OCI-LY7 (cell line): ENCODE data around the gene CD28. TPM values are rescaled to one million over a fixed set of nuclear protein-coding genes. Genes with fewer than 3 reads are reported as not detected.

Source experiments
- BruUV-seq: library from RNA; stranded (reverse); fragments of 400-500 nt; replicated peaks from 2 replicates; lab custom pipeline; 2021; lab: Mats Ljungman, UMichigan
- CTCF ChIA-PET: fragments of 300-600 bp; sonication (Branson Sonifier 250); formaldehyde crosslinking; loops from one replicate; lab custom pipeline; 2022; ENCODE audit warnings: antibody characterized with exemption; ENCODE audit not compliant: unreplicated experiment; lab: Charles Lee
- POLR2A ChIA-PET: fragments of 300-600 bp; sonication (Branson Sonifier 250); formaldehyde crosslinking; loops from one replicate; lab custom pipeline; 2022; ENCODE audit warnings: antibody characterized with exemption; lab: Charles Lee
- DNase-seq: peaks from one replicate; pipeline ENCODE4 v3.0.0-alpha.2; 2015; ENCODE audit warnings: low spot score
- H2AFZ ChIP-seq: fragments of 200-600 bp; sonication (generic), shearing (Covaris generic); 2 replicates; pipeline ENCODE4 v1.6.1; 2014; ENCODE audit warnings: mild to moderate bottlenecking, antibody characterized with exemption, low read length, moderate library complexity
- H3K27ac ChIP-seq: fragments of 200-600 bp; sonication (generic); 2 replicates; pipeline ENCODE4 v1.5.1; 2014; ENCODE audit warnings: mixed run types, low read depth, mild to moderate bottlenecking, moderate library complexity, low read length, inconsistent platforms; ENCODE audit not compliant: poor library complexity, severe bottlenecking
- H3K36me3 ChIP-seq: fragments of 200-600 bp; sonication (generic); 2 replicates; pipeline ENCODE4 v1.6.1; 2014; ENCODE audit warnings: mild to moderate bottlenecking, antibody characterized with exemption, low read length, moderate library complexity, mixed read lengths; ENCODE audit not compliant: insufficient read depth
- H3K4me1 ChIP-seq: fragments of 200-600 bp; sonication (generic); 2 replicates; pipeline ENCODE4 v1.5.1; 2014; ENCODE audit warnings: mild to moderate bottlenecking, low read length; ENCODE audit not compliant: insufficient read depth, poor library complexity, severe bottlenecking
- H3K4me2 ChIP-seq: fragments of 200-600 bp; sonication (generic); 2 replicates; pipeline ENCODE4 v1.6.1; 2014; ENCODE audit warnings: mild to moderate bottlenecking, low read length
- H3K4me3 ChIP-seq: fragments of 200-600 bp; sonication (generic); 2 replicates; pipeline ENCODE4 v1.5.1; 2014; ENCODE audit warnings: mild to moderate bottlenecking, low read depth, low read length; ENCODE audit not compliant: poor library complexity, severe bottlenecking
- H3K79me2 ChIP-seq: fragments of 200-600 bp; sonication (generic); 2 replicates; pipeline ENCODE4 v1.6.1; 2016; ENCODE audit warnings: low read depth, mild to moderate bottlenecking, low read length, moderate library complexity, mixed read lengths; ENCODE audit not compliant: insufficient read depth
- H3K9me2 ChIP-seq: fragments of 200-600 bp; sonication (generic); 2 replicates; pipeline ENCODE4 v1.6.1; 2016; ENCODE audit warnings: mild to moderate bottlenecking, low read length, mixed read lengths; ENCODE audit not compliant: insufficient read depth
- H3K9me3 ChIP-seq: fragments of 200-600 bp; sonication (generic); 2 replicates; pipeline ENCODE4 v1.6.1; 2014; ENCODE audit warnings: mild to moderate bottlenecking, mixed run types, low read length, mixed read lengths
- H4K20me1 ChIP-seq: fragments of 200-600 bp; sonication (generic); 2 replicates; pipeline ENCODE4 v1.6.1; 2014; ENCODE audit warnings: mild to moderate bottlenecking, antibody characterized with exemption, low read length, moderate library complexity, mixed read lengths; ENCODE audit not compliant: insufficient read depth
- CTCF ChIP-seq: fragments of 200-600 bp; sonication (generic); conservative IDR thresholded peaks from 2 replicates; pipeline ENCODE4 v1.5.1; 2014; ENCODE audit warnings: mild to moderate bottlenecking, antibody characterized with exemption, low read length, moderate library complexity, mixed read lengths
- EZH2phosphoT487 ChIP-seq: fragments of 200-600 bp; sonication (generic); IDR thresholded peaks from 2 replicates; pipeline ENCODE4 v1.6.1; 2018; ENCODE audit warnings: low read depth, borderline replicate concordance, mild to moderate bottlenecking, mixed run types, antibody characterized with exemption, low read length, moderate library complexity, mixed read lengths
- intact Hi-C: fragments of 100-400 bp; cut with micrococcal nuclease; formaldehyde crosslinking; loops from one replicate; pipeline ENCODE4 v1.10.0; 2022; ENCODE audit not compliant: unreplicated experiment
- total RNA-seq, 2 experiments: library from RNA; depleted of rRNA in 1 of 2; stranded (reverse); fragments of >200 nt in 1 of 2; shearing (Covaris generic) in 1 of 2; gene quantifications; 2 replicates each; pipeline ENCODE4 v1.2.3, GENCODE V29; 2014 to 2022

CD28 gene
- total RNA-seq, 2 experiments from 2014 or later: 0.92 to 44.6 TPM

DNA sequence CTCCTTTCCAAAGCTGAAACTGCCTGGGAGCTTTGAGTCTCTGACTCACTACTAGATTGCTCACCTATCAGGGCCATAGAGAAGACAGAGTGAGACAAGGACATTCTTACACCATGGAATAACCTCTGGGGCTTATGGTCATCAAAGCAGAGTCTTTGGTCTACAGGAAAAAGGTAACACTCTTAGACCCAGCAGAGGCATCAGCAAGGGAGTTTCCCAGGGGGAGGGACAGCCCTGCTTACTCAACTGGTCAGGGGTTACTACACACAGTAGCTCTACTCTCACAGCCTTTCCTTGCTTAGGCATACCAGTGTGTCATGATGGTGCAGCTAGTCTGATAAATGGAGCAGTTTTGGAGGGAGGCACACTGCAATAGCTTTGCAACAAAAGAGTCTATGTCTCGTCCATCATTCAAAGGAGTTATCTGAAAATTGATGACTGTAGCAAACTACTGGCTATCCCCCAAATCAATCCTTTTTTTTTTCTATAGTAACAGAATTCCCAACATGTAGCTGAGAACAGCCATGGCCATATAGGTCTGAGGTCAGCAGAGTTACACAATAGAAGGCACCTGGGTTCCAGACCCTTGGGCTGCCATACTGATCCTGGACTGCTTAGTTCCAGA, 22.4 kb upstream of the CD28 start:
- no peaks in the 10 kb centered on the region for H3K9me3 ChIP-seq
- no TSS peak for BruUV-seq
- H3K4me3 ChIP-seq: no peak overlapping the region
- ChIA-PET CTCF (no interaction called here), POLR2A (interaction anchor here (0.6 kb wide), 1 partner anchor 92 kb away, joined by 3 read pairs; no protein-coding TSS in a partner anchor)
- intact Hi-C loops: loop anchor here (10.0 kb wide), 1 partner anchor 131 kb away; no protein-coding TSS in a partner anchor
- peaks cover 83% of the 10 kb centered on the region for H3K4me1 ChIP-seq
- H3K4me2 ChIP-seq: no peak overlapping the region
- TF ChIP-seq EZH2phosphoT487 (no peak), CTCF (no peak)
- no peak overlapping the region for H3K27ac ChIP-seq
- H3K9me2 ChIP-seq: no peaks in the 10 kb centered on the region
- H3K79me2 ChIP-seq: no peaks in the 10 kb centered on the region
- DNase-seq: no peak
- no peaks in the 10 kb centered on the region for H3K36me3 ChIP-seq
- H4K20me1 ChIP-seq: no peaks in the 10 kb centered on the region
- H2AFZ ChIP-seq: no peak overlapping the region

DNA sequence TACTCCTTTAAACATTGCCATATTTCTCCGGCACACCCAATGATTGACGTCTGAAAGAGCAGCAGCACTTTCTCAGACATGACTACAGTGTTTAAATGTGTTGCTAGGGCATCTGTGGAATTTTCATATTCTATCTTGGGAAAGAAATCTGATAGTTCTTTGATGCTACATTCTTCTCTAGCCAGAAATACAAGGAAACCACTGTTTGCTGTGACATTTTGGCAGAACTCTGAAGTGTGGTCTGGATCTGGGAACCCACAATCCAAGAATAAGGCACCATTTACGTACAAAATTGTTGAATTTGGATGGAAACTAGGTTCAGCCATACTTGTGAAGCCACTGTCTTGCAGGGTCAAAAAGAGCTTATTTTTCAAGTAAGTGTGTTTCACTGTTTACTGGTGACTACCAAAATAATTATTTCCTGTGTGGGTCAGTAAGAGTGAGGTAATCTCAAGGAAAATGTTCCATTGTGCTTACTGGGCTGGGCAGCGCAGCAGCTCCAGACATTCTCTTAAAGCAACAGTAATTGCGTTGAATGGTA, 21.3 kb upstream of the CD28 start:
- H3K9me2 ChIP-seq: no peaks in the 10 kb centered on the region
- no peaks in the 10 kb centered on the region for H3K9me3 ChIP-seq
- H3K79me2 ChIP-seq: no peaks in the 10 kb centered on the region
- H3K27ac ChIP-seq: no peak overlapping the region
- intact Hi-C loops: loop anchor here (10.0 kb wide), 1 partner anchor 130 kb away; no protein-coding TSS in a partner anchor
- no peak overlapping the region for H3K4me3 ChIP-seq
- peaks cover 94% of the 10 kb centered on the region for H3K4me1 ChIP-seq
- CTCF ChIA-PET: no interaction called here
- no TSS peak for BruUV-seq
- 0 out of 2 replicates have a peak overlapping the region, but pooled peaks have one; percentile 2 for H3K4me2 ChIP-seq
- POLR2A ChIA-PET: interaction anchor here (1.3 to 1.7 kb wide), 2 partner anchors 21 to 22 kb away, joined by 5 to 6 read pairs; partner anchors contain the start of gene CD28
- no peaks in the 10 kb centered on the region for H4K20me1 ChIP-seq
- DNase-seq: no peak
- TF ChIP-seq EZH2phosphoT487 (no peak), CTCF (no peak)
- H2AFZ ChIP-seq: no peak overlapping the region
- H3K36me3 ChIP-seq: no peaks in the 10 kb centered on the region
